Activated CD4-positive, alpha-beta T cell treated with anti-CD3 and anti-CD28 coated beads, Interleukin-2, amount 50 U/mL, for 16 hours (primary cell): ENCODE results near the gene HLCS.
"Not testable (repeated sequence)": the region's sequence is repeated elsewhere in the genome, so short reads cannot be mapped to it uniquely, and the experiment has no call there.

Experiments used
- DNase-seq: peaks from one replicate; pipeline ENCODE4 v3.0.0-alpha.2; 2020

HLCS gene

DNA sequence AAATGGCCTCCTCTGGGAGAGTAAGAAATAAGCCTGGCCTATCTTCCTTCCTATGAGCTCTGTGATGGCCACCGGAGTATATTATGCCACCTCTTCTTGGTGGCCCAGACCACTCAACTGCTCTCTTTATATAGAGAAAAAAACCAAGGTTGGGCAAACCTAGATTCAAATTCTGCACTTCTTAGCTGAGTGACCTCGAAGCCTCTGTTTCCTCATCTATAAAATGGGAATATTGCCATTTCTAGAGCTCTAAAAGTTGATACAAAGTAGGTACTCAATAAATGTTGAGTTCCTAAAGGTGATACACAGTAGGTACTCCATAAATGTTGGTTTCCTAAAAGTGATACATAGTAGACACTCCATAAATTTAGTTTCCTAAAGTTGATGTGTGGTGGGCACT is 120.7 kb downstream of the HLCS start:
- no peak for DNase-seq

DNA sequence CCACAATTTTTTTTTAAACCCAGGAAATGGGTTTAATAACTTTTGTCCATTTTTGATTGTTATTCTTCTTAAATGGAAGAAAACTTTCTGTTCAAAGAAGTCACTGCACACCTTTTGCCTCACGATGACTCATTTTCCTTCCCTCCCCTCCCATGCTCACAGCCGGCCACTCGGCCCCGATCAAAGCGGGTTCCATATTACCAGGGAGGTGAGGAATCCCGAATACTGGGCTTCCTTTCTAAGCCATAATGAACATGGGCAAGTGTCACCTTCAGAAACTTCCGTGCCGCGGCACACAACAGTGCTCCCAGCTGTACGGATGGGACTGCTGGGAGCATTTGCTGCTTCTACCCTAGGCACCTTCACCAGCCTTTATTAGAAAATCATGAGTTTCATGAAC is 121.4 kb downstream of the HLCS start:
- DNase-seq, result no peak

DNA sequence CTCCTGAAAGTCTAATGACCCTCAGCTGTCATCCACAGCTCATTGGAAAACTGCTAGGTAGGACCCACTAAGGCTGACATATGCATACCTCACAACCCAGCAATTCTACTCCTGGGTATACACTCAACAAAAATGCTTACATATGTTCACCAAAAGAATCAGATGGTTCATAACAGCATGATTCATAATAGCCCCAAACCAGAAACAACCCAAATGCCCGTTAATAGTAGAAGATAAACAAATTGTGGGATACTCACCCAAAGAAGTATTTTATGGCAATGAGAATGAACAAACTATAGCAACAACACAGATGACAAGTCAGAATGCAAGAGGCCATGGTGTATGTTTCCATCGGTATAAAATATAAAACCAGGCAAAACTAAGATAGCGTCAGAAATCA is 124.6 kb downstream of the HLCS start:
- DNase-seq, result no peak

DNA sequence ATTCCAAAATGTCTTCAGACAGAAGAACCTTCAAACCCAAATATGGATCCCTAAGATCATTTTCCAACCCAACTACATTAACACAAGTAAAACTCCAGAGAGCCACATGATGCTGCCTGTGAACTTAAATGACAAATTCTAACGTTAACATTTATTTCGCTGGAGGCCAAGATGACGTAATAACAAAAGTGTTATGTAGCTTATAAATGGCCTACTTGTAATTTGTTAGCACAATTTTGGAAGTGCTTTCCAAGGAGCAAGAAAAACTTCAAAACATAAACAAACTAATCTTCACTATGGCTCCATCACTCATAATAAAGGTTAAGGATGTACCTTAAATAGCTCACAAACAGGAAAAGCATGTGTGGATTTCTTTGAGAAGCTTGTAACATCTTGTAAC is 126.7 kb downstream of the HLCS start:
- DNase-seq, result no peak

DNA sequence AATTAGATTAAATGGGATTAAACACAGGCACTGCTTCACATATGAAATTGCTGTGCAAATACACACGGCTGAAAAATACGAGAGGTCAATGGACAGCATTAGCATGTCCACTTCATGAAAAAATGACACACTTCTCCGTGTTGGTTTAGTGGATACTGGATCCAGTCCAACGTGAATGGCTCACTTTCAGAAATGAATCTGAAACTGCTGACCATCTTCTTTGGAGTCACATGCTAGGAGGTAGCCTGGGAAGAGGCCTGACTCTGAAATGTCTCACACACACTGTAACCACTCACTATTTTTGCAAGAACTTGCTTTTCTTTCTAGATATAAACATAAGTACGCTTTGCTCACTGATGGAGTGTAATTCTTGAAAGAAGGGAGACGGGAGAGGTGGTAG is 127.3 kb downstream of the HLCS start:
- DNase-seq, result no peak

DNA sequence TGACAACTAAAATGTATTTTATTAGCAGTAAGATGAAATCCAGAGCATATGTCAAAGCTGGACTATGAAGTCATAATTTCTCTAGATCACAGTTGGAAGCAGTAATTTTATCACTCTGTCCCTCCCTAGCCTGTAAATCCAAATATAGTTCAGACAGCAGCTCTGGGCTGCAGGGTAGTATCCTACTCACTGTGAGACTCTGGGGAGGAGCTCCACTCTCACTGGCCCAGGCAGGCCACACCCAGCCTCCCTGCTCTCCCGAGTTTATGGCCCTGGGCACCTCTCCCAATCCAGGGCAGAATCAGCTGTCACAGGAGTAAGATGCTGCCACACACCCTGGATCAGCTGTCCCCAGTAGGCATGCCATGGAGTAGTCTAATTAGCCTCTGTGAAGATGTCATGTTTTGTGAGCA is 131.1 kb downstream of the HLCS start:
- DNase-seq, result no peak

DNA sequence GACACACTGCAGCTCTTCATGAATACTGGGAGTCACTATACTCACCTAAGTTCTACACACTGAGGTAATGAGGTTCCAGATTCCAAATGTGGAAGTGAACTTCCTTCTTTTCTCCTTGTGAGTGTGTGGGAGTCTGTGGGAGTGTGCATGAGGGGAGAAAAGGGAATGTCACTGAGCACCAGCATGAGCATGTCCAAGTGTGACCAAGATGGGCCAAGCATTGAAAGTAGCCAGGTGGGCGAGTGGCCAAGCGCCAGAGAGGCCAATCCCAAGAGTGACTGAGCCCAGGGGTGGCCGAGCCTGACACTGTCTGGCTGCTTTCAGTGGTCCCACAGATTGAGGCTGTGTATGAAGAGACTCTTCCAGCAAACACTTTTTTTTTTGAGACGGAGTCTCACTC is 132.3 kb downstream of the HLCS start:
- no peak for DNase-seq

DNA sequence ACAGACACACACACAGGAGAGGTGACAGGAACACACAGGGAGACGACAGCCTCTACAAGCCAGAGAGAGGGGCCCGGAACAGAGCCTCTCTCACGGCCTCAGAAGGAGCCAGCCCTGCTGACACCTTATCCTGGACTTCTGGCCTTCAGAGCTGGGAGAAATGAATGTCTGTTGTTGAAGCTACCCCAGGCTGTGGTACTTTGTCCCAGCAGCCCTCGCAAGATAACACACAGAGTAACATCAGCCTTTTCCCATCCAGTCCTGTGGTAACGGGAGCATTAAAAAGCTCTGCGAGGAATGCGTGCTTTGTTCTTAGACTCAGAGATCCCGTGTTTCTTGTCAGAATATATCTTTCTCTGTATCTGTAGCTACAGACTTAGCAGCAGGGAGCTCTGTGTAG is 136.4 kb downstream of the HLCS start:
- DNase-seq, result no peak

DNA sequence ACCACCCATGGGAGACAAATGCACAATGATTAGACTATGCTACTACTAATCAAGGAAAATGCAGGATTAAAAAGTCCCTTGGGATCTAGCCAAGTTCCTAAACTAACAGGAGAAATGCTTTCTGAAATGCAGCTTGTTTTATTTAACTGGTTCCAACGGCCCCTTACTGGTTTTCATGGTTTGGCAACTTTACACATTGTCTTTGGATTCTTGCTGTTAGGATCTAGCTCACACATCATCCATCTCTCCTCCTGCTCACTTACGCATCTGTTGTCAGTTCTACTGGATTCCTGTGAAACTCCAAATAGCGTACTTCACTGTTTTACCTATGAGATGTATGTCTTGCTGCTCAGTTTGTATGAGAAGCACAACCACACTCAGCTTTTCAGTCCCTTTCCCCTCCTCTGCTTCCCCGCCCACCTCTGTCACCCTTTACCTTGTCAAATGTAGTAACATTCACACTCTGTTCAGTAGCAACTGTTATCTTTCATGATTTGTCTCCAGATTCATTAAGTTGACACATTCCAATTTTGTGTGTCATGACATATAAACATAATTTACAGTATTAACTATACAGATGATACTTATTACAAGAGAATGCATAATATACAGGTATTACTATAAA is 137.5 kb downstream of the HLCS start:
- DNase-seq, result no peak

DNA sequence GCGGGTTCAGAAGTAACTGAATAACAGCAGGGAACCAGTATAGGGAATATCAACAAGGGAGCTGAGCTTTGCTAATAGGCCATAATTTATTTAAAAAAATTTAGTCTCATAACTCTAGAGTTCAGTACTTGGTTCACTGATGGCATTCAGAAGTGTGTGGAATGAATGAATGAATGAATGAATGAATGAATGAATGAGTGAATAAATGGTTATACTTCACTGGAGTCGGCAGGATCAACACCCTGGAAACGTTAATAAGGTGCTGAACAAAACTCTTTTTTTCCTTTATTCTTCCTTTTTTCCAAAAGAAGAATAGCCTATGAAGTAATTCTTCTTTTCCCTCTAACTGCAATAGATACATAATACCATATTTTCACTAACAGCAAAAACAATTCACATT is 138.3 kb downstream of the HLCS start:
- no peak for DNase-seq

DNA sequence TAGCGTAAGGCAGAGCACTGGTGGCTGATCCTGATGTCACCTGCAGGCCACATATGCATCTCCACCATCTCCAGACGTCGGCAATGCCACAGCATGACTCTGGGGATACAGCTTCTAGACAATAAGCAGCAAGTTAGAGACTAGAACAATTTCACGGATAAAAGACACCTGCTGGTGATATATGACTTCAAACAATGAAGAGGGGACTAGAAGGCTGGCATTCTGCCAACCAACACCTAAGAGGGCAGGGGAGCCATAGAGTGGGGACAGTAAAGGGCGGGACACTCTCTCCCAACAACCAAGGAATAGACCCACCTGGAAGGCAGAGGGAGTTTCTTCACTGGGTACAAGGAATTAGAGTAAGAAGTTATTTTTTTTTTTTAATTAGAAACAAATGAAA is 140.8 kb downstream of the HLCS start:
- no peak for DNase-seq

DNA sequence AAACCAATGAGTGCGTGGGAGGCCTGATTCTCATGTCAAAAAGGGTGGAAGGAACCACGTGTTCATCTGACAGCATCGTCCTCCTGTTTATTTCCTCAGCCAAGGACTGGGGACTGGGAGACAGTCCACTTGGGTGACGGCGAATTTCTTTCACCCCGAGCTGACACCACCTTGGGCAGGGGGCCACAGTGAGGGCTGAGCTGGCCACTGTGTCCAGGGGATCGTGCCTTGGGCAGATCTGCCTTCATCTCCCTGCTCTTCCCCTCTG is 145.5 kb downstream of the HLCS start:
- no peak for DNase-seq

DNA sequence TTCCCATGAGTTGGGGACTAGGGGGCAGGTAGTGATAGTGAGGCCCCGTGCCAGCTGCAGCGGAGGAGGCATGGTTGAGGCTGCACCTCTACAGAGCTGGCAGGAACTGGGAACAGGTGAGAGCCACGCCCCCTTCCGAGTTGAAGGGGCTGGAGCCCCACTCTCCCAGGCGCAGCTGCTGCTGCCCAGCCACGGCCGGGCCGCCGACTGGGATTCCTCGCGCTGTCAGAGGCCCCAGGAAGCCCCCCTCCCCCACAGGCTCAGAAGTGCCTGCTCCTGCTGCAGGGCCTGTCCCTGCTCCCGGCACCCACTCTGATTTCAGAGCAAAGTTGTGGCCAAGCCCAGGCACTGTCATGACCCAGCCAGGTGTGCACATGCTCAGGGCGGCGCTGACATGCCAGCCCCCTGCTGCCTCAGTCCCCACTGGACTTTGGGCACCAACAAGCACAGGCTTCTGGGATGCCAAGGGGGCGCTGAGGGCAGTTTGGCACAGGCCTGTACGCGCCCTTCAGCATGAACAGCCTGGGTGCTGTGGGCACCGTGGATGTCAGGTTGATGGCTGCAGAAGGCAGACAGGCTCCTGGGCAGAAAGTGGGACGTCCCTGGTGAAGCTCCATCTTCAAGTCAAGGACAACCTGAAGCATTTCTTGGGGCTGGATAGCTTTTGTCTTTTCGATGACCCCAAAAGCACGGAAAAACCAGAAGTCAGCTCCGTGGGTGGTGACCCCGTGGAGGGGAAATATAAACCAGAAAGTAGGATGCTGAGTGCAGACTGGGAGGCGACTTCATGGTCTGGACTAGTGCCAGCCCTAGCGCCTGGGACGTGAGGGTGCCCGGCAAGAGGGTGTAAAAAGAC is 146.1 kb downstream of the HLCS start:
- DNase-seq, result no peak

DNA sequence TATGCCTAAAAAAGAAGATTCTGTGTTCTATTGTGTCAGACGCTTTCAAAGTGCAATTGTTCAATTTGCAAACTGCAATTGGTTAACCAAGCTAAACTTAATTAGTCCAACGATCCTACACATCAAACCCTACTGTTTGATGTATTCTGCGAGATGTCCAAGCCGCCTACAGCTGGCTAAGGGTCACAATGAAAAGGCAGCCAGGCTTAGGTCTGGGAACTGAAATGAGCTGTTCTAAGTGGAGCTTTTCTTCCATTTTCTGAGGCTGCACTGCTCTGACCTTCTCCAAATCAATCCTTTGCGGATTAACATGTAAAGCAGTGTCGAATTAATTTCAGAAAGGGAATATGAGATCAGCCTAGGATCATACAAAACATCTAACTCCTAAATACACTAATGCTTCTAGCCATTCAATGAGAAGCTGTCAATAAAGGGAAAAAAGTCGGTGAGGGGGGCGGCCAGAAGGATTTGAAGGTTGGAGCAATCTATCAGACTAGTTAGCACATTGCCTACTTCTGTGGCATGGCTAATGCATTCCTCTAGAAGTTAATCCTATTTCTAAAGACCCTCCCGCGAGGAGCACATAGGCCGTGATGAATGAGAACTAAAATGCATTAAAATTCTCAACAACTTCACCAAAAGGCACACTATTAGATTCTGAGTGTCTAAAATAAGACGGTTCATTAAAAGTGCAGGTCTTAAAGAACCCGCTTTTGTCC is 148.6 kb downstream of the HLCS start:
- no peak for DNase-seq

DNA sequence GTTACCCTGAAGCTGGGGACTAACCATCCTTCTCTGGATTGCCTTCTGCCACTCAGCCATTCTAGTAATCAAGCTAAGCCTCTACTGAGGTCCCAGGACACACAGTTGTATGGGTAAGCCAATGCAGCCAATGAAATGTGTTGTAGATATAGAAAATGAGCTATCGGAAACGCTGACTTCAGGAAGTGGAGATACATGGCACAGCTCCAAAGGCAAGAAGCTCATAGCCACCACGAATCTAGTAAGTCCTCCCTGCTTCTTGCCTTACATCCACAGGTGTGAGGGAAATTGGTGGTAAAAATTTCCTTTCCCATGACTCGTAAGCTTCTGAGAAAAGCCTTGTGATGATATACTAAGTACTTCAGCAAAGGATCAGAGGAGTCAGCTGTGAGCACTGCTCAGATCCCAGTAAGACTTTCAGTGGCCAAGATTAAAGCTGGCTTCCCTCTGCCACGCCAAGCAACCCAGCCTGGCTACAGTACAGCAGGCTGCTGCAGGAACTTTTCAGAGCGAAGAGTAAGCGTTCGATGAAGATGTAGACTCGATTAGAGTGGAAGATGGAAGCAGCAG is 149.8 kb downstream of the HLCS start:
- DNase-seq, result no peak

DNA sequence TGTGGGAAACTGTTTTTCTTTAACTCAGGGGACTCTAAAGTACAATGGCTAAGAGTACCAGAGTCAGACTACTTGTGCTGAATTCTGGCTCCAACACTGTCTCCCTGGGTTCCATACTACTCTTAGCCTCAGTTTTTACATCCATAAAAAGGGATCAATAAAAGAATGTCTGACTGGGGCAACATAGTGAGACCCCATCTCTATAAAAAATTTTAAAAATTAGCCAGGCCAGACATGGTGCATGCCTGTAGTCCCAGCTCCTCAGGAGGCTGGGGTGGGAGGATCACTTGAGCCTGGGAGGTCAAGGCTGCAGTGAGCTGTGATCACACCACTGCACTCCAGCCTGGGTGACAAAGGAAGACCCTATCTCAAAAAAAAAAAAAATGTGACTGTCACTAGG is 150.4 kb downstream of the HLCS start:
- DNase-seq, result not testable (repeated sequence)

DNA sequence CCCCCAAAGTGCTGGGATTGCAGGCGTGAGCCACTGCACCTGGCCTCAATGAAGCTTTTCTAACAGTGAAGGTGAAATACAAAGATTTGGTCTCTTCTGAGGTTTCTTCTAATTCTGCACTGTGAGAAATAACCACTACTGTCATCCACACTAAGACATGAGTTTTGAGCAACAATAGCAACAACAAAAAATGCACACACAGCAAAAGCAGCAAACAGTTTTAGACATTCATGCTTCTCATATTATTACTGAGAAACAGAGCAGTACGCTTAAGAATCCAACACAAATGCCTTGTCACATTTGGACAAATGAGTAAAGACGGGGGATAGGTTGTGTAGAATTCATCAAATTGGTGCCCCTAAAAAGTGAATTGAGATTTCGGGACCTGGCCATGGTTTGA is 151.2 kb downstream of the HLCS start:
- DNase-seq, result no peak

DNA sequence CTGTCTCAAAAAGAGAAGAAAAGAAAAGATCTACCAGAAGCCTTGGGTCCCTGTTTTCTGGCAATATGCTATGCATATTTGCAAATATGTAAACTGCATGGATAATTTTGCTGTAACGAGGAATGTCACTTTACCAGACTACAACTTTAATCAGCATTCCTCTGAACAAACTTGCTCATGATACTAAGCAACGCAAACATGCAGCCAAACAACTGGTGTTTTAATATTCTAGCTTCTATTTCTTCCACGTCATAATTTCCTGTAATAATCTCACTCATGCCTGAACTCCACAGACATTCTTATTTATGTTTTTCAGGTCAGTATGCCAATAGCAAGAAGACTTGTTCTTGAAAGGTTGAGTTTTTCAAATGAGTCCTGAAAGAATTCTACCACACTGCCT is 153.4 kb downstream of the HLCS start:
- DNase-seq, result no peak

DNA sequence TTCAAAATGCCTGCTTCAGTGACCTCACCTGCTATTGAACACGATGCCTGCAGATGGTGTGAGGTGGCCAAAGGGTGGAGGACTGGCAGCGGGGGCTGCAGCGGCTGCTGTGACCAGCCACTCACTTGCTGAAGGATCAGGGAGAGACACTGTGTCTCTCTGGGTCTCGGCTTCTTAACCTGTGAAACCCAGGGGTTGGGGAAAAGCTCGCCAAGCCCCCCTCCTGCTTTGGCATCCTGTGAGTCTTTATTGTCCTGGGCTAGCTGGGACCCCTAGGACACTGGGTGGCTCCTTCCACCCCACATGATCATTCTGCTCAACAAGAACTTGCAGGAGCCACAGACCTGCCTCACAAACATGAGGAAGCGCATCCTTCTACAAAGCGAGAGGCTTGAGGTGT is 154.7 kb downstream of the HLCS start:
- DNase-seq, result no peak

DNA sequence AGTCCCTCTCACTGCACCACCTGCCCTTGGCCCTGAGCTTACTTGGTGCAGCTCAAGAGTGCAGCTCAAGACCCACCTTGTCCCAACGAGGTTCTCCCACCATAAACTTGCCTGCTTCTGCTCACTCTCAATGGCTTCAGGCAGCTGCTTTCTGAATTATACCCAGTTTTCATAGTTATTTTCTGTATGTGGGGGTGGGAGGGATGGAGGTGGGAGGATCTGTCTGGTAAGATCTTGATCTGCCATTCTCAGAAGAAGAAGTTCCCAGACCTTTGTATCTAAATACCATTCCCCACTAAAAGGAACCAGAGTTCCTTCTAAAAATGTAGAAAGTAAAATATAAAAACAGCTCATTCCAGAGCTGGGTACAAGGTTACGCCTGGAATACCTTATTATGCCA is 156.0 kb downstream of the HLCS start:
- DNase-seq, result no peak

DNA sequence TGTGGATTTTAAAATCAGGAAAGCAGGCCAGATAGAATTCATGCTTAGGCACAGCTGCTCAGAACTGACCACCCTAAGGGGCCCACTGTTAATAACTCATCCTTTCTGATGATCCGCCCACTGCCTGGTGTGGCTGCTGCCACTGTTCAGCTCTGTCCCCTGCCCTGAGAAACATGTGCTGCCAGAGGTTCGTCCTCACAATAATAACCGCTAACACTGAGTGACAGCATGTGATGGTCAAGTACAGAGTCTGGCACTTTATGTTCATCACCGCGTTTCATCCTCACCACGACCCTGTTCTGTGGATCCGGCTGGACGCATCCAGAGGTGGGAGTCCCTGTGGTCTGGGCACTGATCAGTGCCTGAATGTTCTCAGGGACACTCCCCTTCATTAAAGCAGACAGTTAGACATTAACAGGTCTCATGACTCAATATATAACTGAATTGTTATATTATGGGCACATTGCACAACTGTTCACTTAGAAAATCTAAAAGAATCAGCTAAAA is 159.0 kb downstream of the HLCS start:
- DNase-seq, result no peak

DNA sequence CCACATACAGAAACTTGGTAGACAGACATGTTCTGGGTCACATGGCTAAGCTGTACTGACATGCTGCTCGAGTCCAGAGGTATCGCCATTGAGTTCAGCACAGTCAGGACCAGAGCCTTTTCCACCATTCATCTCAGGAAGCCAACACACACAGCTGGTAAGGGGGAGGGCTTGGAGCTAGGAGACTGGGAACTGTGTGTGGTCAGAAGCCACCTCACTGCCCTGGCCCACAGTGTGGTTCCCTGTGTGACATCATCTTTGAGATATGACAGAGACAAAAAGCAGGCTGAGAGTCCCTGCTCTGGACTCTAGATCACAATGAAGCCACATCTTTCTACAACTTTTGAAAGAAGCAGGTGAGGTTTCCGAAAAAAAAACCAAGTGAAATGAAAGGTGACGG is 160.4 kb downstream of the HLCS start:
- DNase-seq, result no peak

DNA sequence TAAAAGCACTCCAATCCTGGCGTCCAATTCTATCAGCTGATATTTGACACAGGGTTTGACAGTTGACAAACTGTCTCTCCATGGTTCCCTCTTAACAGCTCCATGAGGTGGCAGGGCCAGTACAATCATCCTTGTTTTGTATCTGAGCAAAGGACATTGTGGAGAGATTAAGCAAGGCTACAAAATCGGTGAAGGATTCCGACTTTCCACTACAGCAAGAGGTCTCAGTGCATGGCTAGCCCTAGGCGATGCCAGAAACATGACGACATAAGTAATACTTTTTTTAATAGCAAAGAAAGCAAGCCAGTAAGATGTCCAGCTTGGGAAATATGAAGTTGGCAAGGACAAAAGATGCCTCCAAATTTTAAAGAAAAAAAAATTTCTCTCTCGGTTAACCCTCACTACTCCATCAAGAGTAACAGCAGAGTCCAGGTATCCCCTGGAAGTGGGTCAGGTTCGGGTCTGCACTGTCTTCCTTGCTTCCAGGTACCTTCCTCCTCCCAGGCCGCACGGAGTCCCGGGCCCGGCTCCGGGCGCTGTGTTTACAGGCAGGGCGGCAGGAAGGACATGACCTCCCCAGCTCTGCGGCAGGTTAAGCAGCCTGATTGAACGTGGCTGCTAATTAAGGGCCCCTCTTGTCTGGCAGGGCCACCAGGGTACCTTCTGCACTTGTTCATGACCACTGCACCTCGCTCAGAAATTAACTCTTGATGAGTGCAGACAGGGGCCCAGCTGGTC is 161.4 kb downstream of the HLCS start:
- DNase-seq, result no peak
